ENCODE results near the gene C1D.

C1D gene

DNA sequence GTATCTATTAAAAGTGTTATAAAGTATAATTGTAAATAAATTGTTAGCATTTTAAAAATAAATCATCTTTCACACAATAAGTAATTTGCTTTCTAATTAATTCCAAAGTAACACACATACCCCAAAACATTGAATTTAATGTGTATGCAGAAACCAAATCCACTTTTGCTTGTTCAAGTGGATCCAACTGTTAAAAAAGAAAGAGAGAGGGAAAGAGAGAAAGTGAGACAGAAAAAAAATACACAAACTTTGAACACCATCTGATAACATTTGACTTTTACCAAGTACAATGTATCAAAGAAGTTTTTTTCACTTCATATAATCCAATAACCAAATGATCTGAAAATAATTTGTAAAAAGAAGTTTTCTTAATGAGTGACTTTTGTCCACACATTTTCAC, 16.6 kb downstream of the C1D start:
- TF ChIP-seq, protein P1, sequence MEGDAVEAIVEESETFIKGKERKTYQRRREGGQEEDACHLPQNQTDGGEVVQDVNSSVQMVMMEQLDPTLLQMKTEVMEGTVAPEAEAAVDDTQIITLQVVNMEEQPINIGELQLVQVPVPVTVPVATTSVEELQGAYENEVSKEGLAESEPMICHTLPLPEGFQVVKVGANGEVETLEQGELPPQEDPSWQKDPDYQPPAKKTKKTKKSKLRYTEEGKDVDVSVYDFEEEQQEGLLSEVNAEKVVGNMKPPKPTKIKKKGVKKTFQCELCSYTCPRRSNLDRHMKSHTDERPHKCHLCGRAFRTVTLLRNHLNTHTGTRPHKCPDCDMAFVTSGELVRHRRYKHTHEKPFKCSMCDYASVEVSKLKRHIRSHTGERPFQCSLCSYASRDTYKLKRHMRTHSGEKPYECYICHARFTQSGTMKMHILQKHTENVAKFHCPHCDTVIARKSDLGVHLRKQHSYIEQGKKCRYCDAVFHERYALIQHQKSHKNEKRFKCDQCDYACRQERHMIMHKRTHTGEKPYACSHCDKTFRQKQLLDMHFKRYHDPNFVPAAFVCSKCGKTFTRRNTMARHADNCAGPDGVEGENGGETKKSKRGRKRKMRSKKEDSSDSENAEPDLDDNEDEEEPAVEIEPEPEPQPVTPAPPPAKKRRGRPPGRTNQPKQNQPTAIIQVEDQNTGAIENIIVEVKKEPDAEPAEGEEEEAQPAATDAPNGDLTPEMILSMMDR (IDR thresholded peaks at IDR 0.05; ENCODE audit: insufficient read depth, low read depth, low read length, missing control alignments) = no peak
- no peak overlapping the region for H3K4me3 ChIP-seq (ENCODE audit: low read depth, low read length)
- no peak for DNase-seq (ENCODE audit: low read depth)

- DNase-seq (ENCODE audit: low read depth) = no peak
- H3K4me3 ChIP-seq (ENCODE audit: low read depth, low read length) = no peak overlapping the region
- TF ChIP-seq, protein P1 (IDR thresholded peaks at IDR 0.05; ENCODE audit: insufficient read depth, low read depth, low read length, missing control alignments) = no peak
Measured at GRCh38 chr2:68045342-68045741, 17.5 kb downstream of the C1D start.

- no peak overlapping the region for H3K4me3 ChIP-seq (ENCODE audit: low read depth, low read length)
- TF ChIP-seq, protein P1 (IDR thresholded peaks at IDR 0.05; ENCODE audit: insufficient read depth, low read depth, low read length, missing control alignments) = no peak
- no peak for DNase-seq (ENCODE audit: low read depth)
Measured at GRCh38 chr2:68044099-68044498, 18.7 kb downstream of the C1D start.

DNA sequence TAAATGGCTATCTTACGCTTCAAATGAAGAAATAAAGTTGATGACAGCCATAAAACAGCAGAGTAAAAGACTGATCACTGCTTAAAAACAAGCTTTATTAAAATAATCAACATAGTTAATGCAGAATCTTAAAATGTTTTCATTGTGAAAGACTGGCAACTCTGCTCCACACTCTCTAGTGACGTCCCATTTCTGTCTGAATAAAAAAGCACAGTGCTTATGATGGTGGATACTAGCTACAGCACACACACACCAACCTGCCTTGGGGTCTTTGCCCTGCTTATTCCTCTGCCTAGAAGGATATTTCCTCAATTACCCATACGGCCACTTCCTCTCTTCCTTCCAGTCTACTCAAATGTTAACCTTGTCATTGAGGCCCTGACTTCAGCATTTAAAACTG, 19.1 kb downstream of the C1D start:
- TF ChIP-seq, protein P1 (IDR thresholded peaks at IDR 0.05; ENCODE audit: insufficient read depth, low read depth, low read length, missing control alignments) = no peak
- H3K4me3 ChIP-seq (ENCODE audit: low read depth, low read length) = no peak overlapping the region
- DNase-seq (ENCODE audit: low read depth) = no peak

DNA sequence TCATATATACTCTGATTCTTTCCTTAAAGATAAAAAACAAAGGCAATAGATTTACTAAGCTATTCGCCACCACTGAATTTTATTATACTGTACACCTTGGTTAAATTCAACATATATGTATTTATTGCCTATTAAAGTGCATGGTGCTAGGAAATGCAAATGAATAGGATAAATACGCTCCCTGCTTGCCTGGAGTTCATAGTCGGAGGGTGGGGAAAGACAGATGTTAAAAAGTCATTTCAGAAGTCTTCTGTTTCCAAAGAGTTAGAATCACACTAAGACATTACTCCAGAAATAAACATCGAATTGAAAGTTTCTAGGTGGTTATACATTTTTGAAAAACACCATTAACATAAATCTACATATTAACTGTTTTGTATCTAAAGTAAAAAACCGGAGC, 19.8 kb downstream of the C1D start:
- DNase-seq (ENCODE audit: low read depth) = no peak
- H3K4me3 ChIP-seq (ENCODE audit: low read depth, low read length) = no peak overlapping the region
- TF ChIP-seq, protein P1 (IDR thresholded peaks at IDR 0.05; ENCODE audit: insufficient read depth, low read depth, low read length, missing control alignments) = no peak

GRCh38 chr2:68041704-68042245, 21.0 kb downstream of the C1D start:
- no peak for DNase-seq (ENCODE audit: low read depth)
- no peak overlapping the region for H3K4me3 ChIP-seq (ENCODE audit: low read depth, low read length)
- TF ChIP-seq, protein P1 (IDR thresholded peaks at IDR 0.05; ENCODE audit: insufficient read depth, low read depth, low read length, missing control alignments) = no peak

DNA sequence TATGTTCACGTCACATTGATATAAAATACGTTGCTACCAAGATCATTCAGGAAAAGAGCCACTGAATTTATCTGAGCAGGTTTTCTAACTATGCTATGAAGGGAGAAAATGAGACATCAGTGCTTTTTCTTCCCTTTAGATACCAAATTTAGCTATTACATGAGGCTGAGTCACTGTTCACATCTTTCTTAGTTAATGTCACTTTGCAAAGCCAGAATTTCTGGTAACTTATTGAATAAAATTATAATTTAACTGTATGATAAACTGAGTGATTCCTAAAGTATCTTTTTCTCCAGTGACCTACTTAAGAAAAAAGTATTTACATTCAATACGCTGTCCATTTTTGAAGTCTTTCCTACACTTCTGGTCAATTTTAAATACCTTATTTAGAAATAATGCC, 22.7 kb downstream of the C1D start:
- DNase-seq (ENCODE audit: low read depth) = no peak
- H3K4me3 ChIP-seq (ENCODE audit: low read depth, low read length) = no peak overlapping the region
- TF ChIP-seq, protein P1 (IDR thresholded peaks at IDR 0.05; ENCODE audit: insufficient read depth, low read depth, low read length, missing control alignments) = no peak
